ENCODE results near the gene C19orf38. TPM values are rescaled to one million over a fixed set of nuclear protein-coding genes. Genes with fewer than 3 reads are reported as not detected.

The C19orf38 gene
- total and polyA plus RNA-seq, 9 of the 15 experiments (the other 6 are each of a cell fraction or from before 2014, with no cell fraction given): 0.14 to 0.18 TPM; not detected in 7

DNA sequence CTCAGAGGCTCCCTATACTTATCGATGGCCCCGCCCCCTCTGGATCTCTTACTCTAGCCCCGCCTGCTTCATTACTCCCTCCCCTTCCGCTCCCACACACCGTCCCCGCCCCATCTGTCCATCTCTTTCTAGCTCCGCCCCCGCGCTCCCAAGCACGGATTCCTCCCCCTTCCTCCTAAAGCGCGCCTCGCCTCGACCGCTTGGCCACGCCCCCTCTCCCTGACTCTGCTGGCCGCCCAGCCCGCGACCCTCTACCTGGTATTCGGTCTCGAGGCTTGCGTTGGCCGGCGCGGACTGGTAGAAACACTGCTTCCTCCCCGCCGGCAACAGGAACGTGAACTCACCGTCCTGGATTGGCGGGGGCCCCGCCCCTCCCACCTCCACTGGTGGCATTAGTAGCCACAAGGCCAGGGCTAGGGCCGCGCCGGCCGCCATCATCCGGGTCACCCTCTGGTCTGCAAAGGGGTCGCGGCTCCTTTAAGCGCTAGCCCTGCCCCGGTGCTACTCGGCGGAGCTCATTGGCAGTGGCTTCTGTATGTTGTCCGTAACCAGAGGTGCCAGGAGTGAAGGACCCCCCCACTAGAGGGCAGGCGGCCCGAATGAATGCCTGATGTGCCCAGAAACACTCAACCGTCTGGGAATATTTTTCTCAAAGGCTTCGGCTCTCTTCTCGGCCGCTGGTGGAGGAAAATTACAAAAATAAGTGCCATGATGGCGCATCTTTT, 12.3 kb upstream of the C19orf38 start, which contains the start of gene TMED1 (continued):
- TF ChIP-seq ZFPM2 (CRISPR knock-in tag; IDR thresholded peaks at IDR 0.05): 0 out of 2 replicates have a peak, but pooled peaks have one; percentile 69
- TF ChIP-seq U2AF2 (optimal IDR thresholded peaks at IDR 0.05; ENCODE audit: low read depth, low read length): no peak
- TF ChIP-seq, protein P1, sequence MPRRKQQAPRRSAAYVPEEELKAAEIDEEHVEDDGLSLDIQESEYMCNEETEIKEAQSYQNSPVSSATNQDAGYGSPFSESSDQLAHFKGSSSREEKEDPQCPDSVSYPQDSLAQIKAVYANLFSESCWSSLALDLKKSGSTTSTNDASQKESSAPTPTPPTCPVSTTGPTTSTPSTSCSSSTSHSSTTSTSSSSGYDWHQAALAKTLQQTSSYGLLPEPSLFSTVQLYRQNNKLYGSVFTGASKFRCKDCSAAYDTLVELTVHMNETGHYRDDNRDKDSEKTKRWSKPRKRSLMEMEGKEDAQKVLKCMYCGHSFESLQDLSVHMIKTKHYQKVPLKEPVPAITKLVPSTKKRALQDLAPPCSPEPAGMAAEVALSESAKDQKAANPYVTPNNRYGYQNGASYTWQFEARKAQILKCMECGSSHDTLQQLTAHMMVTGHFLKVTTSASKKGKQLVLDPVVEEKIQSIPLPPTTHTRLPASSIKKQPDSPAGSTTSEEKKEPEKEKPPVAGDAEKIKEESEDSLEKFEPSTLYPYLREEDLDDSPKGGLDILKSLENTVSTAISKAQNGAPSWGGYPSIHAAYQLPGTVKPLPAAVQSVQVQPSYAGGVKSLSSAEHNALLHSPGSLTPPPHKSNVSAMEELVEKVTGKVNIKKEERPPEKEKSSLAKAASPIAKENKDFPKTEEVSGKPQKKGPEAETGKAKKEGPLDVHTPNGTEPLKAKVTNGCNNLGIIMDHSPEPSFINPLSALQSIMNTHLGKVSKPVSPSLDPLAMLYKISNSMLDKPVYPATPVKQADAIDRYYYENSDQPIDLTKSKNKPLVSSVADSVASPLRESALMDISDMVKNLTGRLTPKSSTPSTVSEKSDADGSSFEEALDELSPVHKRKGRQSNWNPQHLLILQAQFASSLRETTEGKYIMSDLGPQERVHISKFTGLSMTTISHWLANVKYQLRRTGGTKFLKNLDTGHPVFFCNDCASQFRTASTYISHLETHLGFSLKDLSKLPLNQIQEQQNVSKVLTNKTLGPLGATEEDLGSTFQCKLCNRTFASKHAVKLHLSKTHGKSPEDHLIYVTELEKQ (CRISPR knock-in tag; IDR thresholded peaks at IDR 0.05): peak; percentile 38; the same call in 1 of the 2 replicates
- TF ChIP-seq HOXB6 (CRISPR knock-in tag; IDR thresholded peaks at IDR 0.05; ENCODE audit: borderline replicate concordance): peak; percentile 35; the same call in 1 of the 2 replicates
- TF ChIP-seq ARHGAP35 (IDR thresholded peaks at IDR 0.05; ENCODE audit: partially characterized antibody): no peak
- TF ChIP-seq ZSCAN32 (CRISPR knock-in tag; IDR thresholded peaks at IDR 0.05): 0 out of 2 replicates have a peak, but pooled peaks have one; percentile 9
- TF ChIP-seq, protein P2, sequence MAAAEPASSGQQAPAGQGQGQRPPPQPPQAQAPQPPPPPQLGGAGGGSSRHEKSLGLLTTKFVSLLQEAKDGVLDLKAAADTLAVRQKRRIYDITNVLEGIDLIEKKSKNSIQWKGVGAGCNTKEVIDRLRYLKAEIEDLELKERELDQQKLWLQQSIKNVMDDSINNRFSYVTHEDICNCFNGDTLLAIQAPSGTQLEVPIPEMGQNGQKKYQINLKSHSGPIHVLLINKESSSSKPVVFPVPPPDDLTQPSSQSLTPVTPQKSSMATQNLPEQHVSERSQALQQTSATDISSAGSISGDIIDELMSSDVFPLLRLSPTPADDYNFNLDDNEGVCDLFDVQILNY (CRISPR knock-in tag; IDR thresholded peaks at IDR 0.05): no peak
- TF ChIP-seq C11orf30 (IDR thresholded peaks at IDR 0.05; ENCODE audit: low read depth): peak; percentile 47; the same call in 1 of the 2 replicates
- TF ChIP-seq POLR2G (IDR thresholded peaks at IDR 0.05; ENCODE audit: low read depth, low read length): peak; percentile 94
- TF ChIP-seq RBM14 (IDR thresholded peaks at IDR 0.05; ENCODE audit: borderline replicate concordance, insufficient read depth, low read depth, low read length): 0 out of 2 replicates have a peak, but pooled peaks have one; percentile 23
- TF ChIP-seq, protein P3, sequence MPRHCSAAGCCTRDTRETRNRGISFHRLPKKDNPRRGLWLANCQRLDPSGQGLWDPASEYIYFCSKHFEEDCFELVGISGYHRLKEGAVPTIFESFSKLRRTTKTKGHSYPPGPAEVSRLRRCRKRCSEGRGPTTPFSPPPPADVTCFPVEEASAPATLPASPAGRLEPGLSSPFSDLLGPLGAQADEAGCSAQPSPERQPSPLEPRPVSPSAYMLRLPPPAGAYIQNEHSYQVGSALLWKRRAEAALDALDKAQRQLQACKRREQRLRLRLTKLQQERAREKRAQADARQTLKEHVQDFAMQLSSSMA (CRISPR knock-in tag; IDR thresholded peaks at IDR 0.05): no peak
- no peak for TF ChIP-seq ELF1 (tag; IDR thresholded peaks at IDR 0.05)
- TF ChIP-seq SUPT5H (IDR thresholded peaks at IDR 0.05): peak; percentile 93
- peak; percentile 93 for TF ChIP-seq ZFX (CRISPR knock-in tag; IDR thresholded peaks at IDR 0.05)
- no peak; the same call in none of the 2 replicates for TF ChIP-seq POLR2AphosphoS5 (IDR thresholded peaks at IDR 0.05; ENCODE audit: control insufficient read depth, insufficient read depth, low read depth, low read length)
- TF ChIP-seq ZNF217 (CRISPR knock-in tag; IDR thresholded peaks at IDR 0.05): no peak
- no peak for TF ChIP-seq DDX20 (tag; IDR thresholded peaks at IDR 0.05; ENCODE audit: low read depth)
- 0 out of 2 replicates have a peak, but pooled peaks have one; percentile 4 for TF ChIP-seq MED1 (CRISPR knock-in tag; IDR thresholded peaks at IDR 0.05; ENCODE audit: borderline replicate concordance)
- TF ChIP-seq ZNF778 (CRISPR knock-in tag; IDR thresholded peaks at IDR 0.05): no peak
- TF ChIP-seq POLR2H (tag; IDR thresholded peaks at IDR 0.05; ENCODE audit: low read depth): peak; percentile 82
- TF ChIP-seq, protein P4, sequence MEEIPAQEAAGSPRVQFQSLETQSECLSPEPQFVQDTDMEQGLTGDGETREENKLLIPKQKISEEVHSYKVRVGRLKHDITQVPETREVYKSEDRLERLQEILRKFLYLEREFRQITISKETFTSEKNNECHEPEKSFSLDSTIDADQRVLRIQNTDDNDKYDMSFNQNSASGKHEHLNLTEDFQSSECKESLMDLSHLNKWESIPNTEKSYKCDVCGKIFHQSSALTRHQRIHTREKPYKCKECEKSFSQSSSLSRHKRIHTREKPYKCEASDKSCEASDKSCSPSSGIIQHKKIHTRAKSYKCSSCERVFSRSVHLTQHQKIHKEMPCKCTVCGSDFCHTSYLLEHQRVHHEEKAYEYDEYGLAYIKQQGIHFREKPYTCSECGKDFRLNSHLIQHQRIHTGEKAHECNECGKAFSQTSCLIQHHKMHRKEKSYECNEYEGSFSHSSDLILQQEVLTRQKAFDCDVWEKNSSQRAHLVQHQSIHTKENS (CRISPR knock-in tag; IDR thresholded peaks at IDR 0.05): no peak
- TF ChIP-seq FIP1L1 (IDR thresholded peaks at IDR 0.05; ENCODE audit: low read depth, low read length, poor library complexity, severe bottlenecking): peak; percentile 87

Measured in K562 (cell line).